CD14-positive monocyte (primary cell): ENCODE data around the gene SLC2A2. TPM values are rescaled to one million over a fixed set of nuclear protein-coding genes. Genes with fewer than 3 reads are reported as not detected.

Experiments
- DNase-seq, 3 donors: peaks; one replicate each; pipeline ENCODE4 v3.0.0-alpha.2; 2011 to 2022
- H2AFZ ChIP-seq: 2 replicates; pipeline ENCODE4 v1.6.0; 2012; ENCODE audit warnings: mild to moderate bottlenecking, low read depth, low read length, inconsistent platforms; ENCODE audit not compliant: insufficient read depth, poor library complexity, severe bottlenecking
- H3K27ac ChIP-seq, 2 donors: 1 replicate in 1 of 2; 2 replicates in 1 of 2; pipeline ENCODE4 v1.5.1; 2012 to 2013; ENCODE audit warnings: low read length in 2 of 2, control low read depth in 1 of 2, inconsistent platforms in 1 of 2, low read depth in 1 of 2, mild to moderate bottlenecking in 1 of 2
- H3K27me3 ChIP-seq, 2 donors: one replicate each; pipeline versions ENCODE4 v1.6.0 to v1.6.1; 2011 to 2013; ENCODE audit warnings: low read length in 2 of 2; ENCODE audit not compliant: control insufficient read depth in 2 of 2, insufficient read depth in 2 of 2
- H3K36me3 ChIP-seq, 2 donors: replicated peaks in 1 of 2; 1 replicate in 1 of 2; 2 replicates in 1 of 2; pipeline versions ENCODE4 v1.5.1 to v1.6.1; 2012 to 2013; ENCODE audit warnings: low read length in 2 of 2, control low read depth in 1 of 2, inconsistent platforms in 1 of 2, mild to moderate bottlenecking in 1 of 2; ENCODE audit not compliant: insufficient read depth in 2 of 2, control insufficient read depth in 1 of 2
- H3K4me1 ChIP-seq, 2 donors: 1 replicate in 1 of 2; 2 replicates in 1 of 2; pipeline versions ENCODE4 v1.5.1 to v1.6.1; 2012 to 2013; ENCODE audit warnings: low read length in 2 of 2, control low read depth in 1 of 2, inconsistent platforms in 1 of 2, mild to moderate bottlenecking in 1 of 2, moderate library complexity in 1 of 2; ENCODE audit not compliant: insufficient read depth in 2 of 2, control insufficient read depth in 1 of 2
- H3K4me2 ChIP-seq: replicated peaks from 2 replicates; pipeline ENCODE3; 2012; ENCODE audit warnings: low read length, moderate library complexity, mild to moderate bottlenecking; ENCODE audit not compliant: poor library complexity, severe bottlenecking; ENCODE audit errors: extremely low read depth
- H3K4me3 ChIP-seq, 3 experiments: fragments of 200-600 bp in 1 of 3; sonication (generic) in 1 of 3; replicated peaks in 1 of 3; 1 replicate in 2 of 3; 2 replicates in 1 of 3; pipeline ENCODE4 v1.5.1; 2011 to 2013; ENCODE audit warnings: low read length in 3 of 3, mild to moderate bottlenecking in 3 of 3, control low read depth in 2 of 3, low read depth in 2 of 3, inconsistent platforms in 1 of 3, moderate library complexity in 1 of 3
- H3K79me2 ChIP-seq: 2 replicates; pipeline ENCODE4 v1.6.0; 2012; ENCODE audit warnings: mild to moderate bottlenecking, control low read depth, inconsistent platforms, low read length, moderate library complexity; ENCODE audit not compliant: insufficient read depth
- H3K9ac ChIP-seq: 2 replicates; pipeline ENCODE4 v1.6.0; 2017; ENCODE audit warnings: low read length, mild to moderate bottlenecking; ENCODE audit not compliant: insufficient read depth, poor library complexity, severe bottlenecking
- H3K9me3 ChIP-seq, 2 donors: replicated peaks in 1 of 2; 1 replicate in 1 of 2; 2 replicates in 1 of 2; pipeline versions ENCODE4 v1.5.1 to v1.6.1; 2012 to 2013; ENCODE audit warnings: low read length in 2 of 2, control low read depth in 1 of 2; ENCODE audit not compliant: control insufficient read depth in 1 of 2, insufficient read depth in 1 of 2
- H4K20me1 ChIP-seq: 2 replicates; pipeline ENCODE4 v1.6.0; 2012; ENCODE audit warnings: mild to moderate bottlenecking, low read length, control low read depth, moderate library complexity; ENCODE audit not compliant: insufficient read depth
- H3K27ac Mint-ChIP-seq, 7 donors: one replicate each; pipeline ENCODE4 v1.8.0; 2020; ENCODE audit warnings: mild to moderate bottlenecking in 7 of 7, mixed read lengths in 7 of 7, moderate library complexity in 6 of 7, inconsistent platforms in 2 of 7
- H3K27me3 Mint-ChIP-seq, 3 donors: one replicate each; pipeline ENCODE4 v1.8.0; 2021 to 2022; ENCODE audit warnings: low read depth in 3 of 3, mild to moderate bottlenecking in 3 of 3, mixed read lengths in 3 of 3, moderate library complexity in 3 of 3, inconsistent platforms in 1 of 3
- H3K36me3 Mint-ChIP-seq, 2 donors: one replicate each; pipeline ENCODE4 v1.8.0; 2020; ENCODE audit warnings: mixed read lengths in 2 of 2, inconsistent platforms in 1 of 2, mild to moderate bottlenecking in 1 of 2
- H3K4me1 Mint-ChIP-seq: one replicate; pipeline ENCODE4 v1.8.0; 2020; ENCODE audit warnings: mild to moderate bottlenecking, mixed read lengths
- H3K4me3 Mint-ChIP-seq, 2 donors: one replicate each; pipeline ENCODE4 v1.8.0; 2020; ENCODE audit warnings: mild to moderate bottlenecking in 2 of 2, mixed read lengths in 2 of 2, moderate library complexity in 1 of 2
- H3K9me3 Mint-ChIP-seq, 7 donors: one replicate each; pipeline ENCODE4 v1.8.0; 2020 to 2022; ENCODE audit warnings: mixed read lengths in 7 of 7, mild to moderate bottlenecking in 6 of 7, moderate library complexity in 6 of 7, inconsistent platforms in 2 of 7
- WGBS: methylation state at CpG from one replicate; pipeline ENCODE4 v1.1.5; 2013; ENCODE audit warnings: missing lambda C conversion rate; ENCODE audit not compliant: insufficient coverage; 5-methylcytosine and 5-hydroxymethylcytosine counted together
- intact Hi-C, 2 donors: fragments of 100-400 bp; cut with micrococcal nuclease; formaldehyde crosslinking; loops; one replicate each; pipeline versions ENCODE4 v1.15.0 to v1.15.1; 2023
- polyA plus RNA-seq, 3 donors: library from polyadenylated mRNA; depleted of rRNA in 1 of 3; unstranded in 2 of 3; stranded (reverse) in 1 of 3; fragments of 300-500 nt in 2 of 3; fragments of >200 nt in 1 of 3; fragmentation: Illumina TruSeq in 2 of 3; gene quantifications; 1 replicate in 2 of 3; 2 replicates in 1 of 3; pipeline ENCODE4 v1.2.3, GENCODE V29; 2012 to 2021
- TF ChIP-seq, protein P1 (sequence below): fragments of 200-600 bp; IDR thresholded peaks from one replicate; pipeline ENCODE4 v1.8.0; 2022; ENCODE audit warnings: antibody characterized with exemption, mild to moderate bottlenecking

The SLC2A2 gene
- polyA plus RNA-seq, 3 donors = not detected

DNA sequence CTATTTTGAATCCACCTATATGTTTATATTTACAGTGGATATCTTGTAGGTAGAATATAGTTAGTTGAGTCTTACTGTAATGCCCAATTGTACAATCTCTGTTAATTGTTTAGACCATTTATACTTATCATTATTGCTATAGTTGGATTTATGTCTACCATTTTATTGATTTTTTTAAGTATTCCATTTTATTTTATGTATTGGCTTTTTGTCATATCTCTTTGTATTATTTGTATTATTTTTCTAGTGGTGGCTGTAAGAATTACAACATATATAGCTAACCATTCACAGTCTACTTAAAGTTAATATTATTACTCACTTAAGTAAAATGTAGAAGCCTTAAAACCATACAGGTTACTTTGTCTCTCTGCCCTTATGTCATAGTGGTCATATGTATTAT lies 46.1 kb downstream of the SLC2A2 start:
- no peak overlapping the region for H3K27ac Mint-ChIP-seq
- Histone ChIP-seq H3K9ac (no peak overlapping the region), H3K9me3 (no peaks in the 10 kb centered on the region), H3K4me2 (no peak overlapping the region), H3K79me2 (no peaks in the 10 kb centered on the region), H3K4me3 (no peak overlapping the region), H3K27ac (no peak overlapping the region), H3K4me1 (no peaks in the 10 kb centered on the region), H4K20me1 (no peaks in the 10 kb centered on the region), H3K36me3 (no peaks in the 10 kb centered on the region), H2AFZ (no peak overlapping the region), H3K27me3 (no peaks in the 10 kb centered on the region)
- peaks cover 0 to 5% (median 2%) of the 10 kb centered on the region in 7 donors for H3K9me3 Mint-ChIP-seq
- no peak for DNase-seq
- H3K27me3 Mint-ChIP-seq = peaks cover 0 to 2% (median 0%) of the 10 kb centered on the region in 3 donors
- TF ChIP-seq, protein P1, sequence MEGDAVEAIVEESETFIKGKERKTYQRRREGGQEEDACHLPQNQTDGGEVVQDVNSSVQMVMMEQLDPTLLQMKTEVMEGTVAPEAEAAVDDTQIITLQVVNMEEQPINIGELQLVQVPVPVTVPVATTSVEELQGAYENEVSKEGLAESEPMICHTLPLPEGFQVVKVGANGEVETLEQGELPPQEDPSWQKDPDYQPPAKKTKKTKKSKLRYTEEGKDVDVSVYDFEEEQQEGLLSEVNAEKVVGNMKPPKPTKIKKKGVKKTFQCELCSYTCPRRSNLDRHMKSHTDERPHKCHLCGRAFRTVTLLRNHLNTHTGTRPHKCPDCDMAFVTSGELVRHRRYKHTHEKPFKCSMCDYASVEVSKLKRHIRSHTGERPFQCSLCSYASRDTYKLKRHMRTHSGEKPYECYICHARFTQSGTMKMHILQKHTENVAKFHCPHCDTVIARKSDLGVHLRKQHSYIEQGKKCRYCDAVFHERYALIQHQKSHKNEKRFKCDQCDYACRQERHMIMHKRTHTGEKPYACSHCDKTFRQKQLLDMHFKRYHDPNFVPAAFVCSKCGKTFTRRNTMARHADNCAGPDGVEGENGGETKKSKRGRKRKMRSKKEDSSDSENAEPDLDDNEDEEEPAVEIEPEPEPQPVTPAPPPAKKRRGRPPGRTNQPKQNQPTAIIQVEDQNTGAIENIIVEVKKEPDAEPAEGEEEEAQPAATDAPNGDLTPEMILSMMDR = no peak
- no peaks in the 10 kb centered on the region for H3K4me1 Mint-ChIP-seq
- no peak overlapping the region for H3K4me3 Mint-ChIP-seq
- intact Hi-C loops = no loop called here
- H3K36me3 Mint-ChIP-seq = no peaks in the 10 kb centered on the region

DNA sequence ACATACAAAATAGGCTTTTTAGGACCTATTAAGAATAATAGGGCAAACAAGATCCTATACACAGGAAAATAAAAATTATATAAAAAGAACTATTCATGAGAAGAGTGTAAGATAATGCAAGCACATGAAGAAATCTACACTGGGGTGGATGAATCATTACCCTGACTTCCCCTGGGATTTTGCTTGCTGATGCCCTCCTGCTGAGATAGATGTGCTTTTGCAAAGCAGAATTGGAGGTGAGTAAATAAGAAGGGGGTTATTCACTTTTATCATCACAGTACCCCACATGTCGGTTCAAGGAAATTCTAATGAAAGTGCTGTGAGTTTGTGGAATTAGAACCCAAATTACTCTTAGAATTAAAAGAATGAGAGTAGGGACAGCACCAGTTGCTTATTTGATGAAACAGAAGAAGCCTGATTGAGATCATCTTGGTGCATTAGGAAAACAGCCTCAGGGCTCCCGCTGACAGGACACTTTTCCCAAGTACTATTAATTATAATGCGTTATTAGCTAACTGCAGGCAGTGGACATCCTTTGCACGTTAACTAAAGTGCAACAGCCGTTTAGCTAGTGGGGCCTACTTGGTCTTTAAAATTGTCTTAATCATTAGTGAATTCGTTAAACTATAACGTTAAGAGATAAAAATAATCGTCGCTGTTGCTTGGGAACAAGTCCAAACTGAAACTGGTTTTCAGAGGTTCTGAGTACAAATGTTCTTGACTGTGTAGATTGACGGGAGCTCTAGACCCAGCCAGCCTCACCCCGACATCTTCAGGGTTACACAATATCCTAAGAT lies 48.4 kb downstream of the SLC2A2 start:
- Histone ChIP-seq H4K20me1 (no peaks in the 10 kb centered on the region), H3K36me3 (no peaks in the 10 kb centered on the region), H3K9me3 (peaks cover 0 to 4% of the 10 kb centered on the region in 2 donors), H3K4me3 (no peak overlapping the region), H2AFZ (no peak overlapping the region), H3K4me2 (no peak overlapping the region), H3K4me1 (no peaks in the 10 kb centered on the region), H3K9ac (no peak overlapping the region), H3K79me2 (no peaks in the 10 kb centered on the region), H3K27ac (no peak overlapping the region), H3K27me3 (no peaks in the 10 kb centered on the region)
- DNase-seq = no peak
- Mint-ChIP-seq H3K4me3 (no peak overlapping the region), H3K27ac (no peak overlapping the region), H3K27me3 (peaks cover 0 to 2% (median 2%) of the 10 kb centered on the region in 3 donors), H3K36me3 (no peaks in the 10 kb centered on the region), H3K9me3 (peaks cover 0 to 8% (median 3%) of the 10 kb centered on the region in 7 donors), H3K4me1 (no peaks in the 10 kb centered on the region)
- TF ChIP-seq, protein P1 = no peak
- 86% methylated on average over 6 of the region's 11 CpGs for WGBS
- intact Hi-C loops = no loop called here
